Breast epithelium (tissue), 4 donors: ENCODE results near the gene PPP2R2B. TPM values are rescaled to one million over a fixed set of nuclear protein-coding genes. Genes with fewer than 3 reads are reported as not detected.

Experiments used
- DNase-seq, 2 donors: peaks; one replicate each; pipeline ENCODE4 v3.0.0-alpha.2; 2019; ENCODE audit warnings: low spot score in 2 of 2
- H3K27ac ChIP-seq, 2 donors: fragments of 200-600 bp; sonication (generic) in 1 of 2; one replicate each; pipeline ENCODE4 v1.5.1; 2016 to 2019; ENCODE audit warnings: mild to moderate bottlenecking in 1 of 2
- H3K27me3 ChIP-seq, 2 donors: fragments of 200-600 bp; sonication (generic) in 1 of 2; one replicate each; pipeline versions ENCODE4 v1.5.1 to v1.6.0; 2017 to 2019; ENCODE audit warnings: control low read depth in 1 of 2, mild to moderate bottlenecking in 1 of 2
- H3K36me3 ChIP-seq: fragments of 200-600 bp; one replicate; pipeline ENCODE4 v1.5.1; 2019
- H3K4me1 ChIP-seq, 2 donors: fragments of 200-600 bp; sonication (generic); one replicate each; pipeline ENCODE4 v1.5.1; 2016 to 2019; ENCODE audit warnings: control low read depth in 1 of 2
- H3K4me3 ChIP-seq, 3 donors: fragments of 200-600 bp; sonication (generic); 1 replicate in 2 of 3; 2 replicates in 1 of 3; pipeline ENCODE4 v1.5.1; 2016 to 2019; ENCODE audit warnings: mild to moderate bottlenecking in 3 of 3, moderate library complexity in 2 of 3
- H3K9me3 ChIP-seq, 2 donors: fragments of 200-600 bp; sonication (generic) in 1 of 2; one replicate each; pipeline ENCODE4 v1.5.1; 2016 to 2019; ENCODE audit warnings: control low read depth in 1 of 2
- CTCF ChIP-seq, 3 donors: fragments of 450-650 bp; IDR thresholded peaks; one replicate each; pipeline ENCODE4 v1.5.1; 2016 to 2017; ENCODE audit warnings: antibody characterized with exemption in 3 of 3, mild to moderate bottlenecking in 3 of 3, moderate library complexity in 3 of 3
- POLR2A ChIP-seq: fragments of 450-650 bp; IDR thresholded peaks from one replicate; pipeline ENCODE4 v1.6.1; 2016; ENCODE audit warnings: antibody characterized with exemption, mild to moderate bottlenecking, moderate library complexity
- POLR2AphosphoS5 ChIP-seq, 3 donors: sonication (generic); formaldehyde crosslinking; IDR thresholded peaks; one replicate each; pipeline ENCODE4 v1.6.1; 2017; ENCODE audit warnings: antibody characterized with exemption in 3 of 3
- intact Hi-C: fragments of 100-400 bp; cut with DNase I; formaldehyde crosslinking; loops from one replicate; pipeline ENCODE4 v1.15.1; 2023; ENCODE audit warnings: low total_unique reads
- total RNA-seq, 3 donors: library from RNA; depleted of rRNA; stranded (reverse); fragments of >200 nt; gene quantifications; one replicate each; pipeline ENCODE4 v1.1.0, GENCODE V29; 2016

Gene PPP2R2B
- total RNA-seq, 3 donors from 2014 or later = 0.33 to 1.8 (median 1.6) TPM

GRCh38 chr5:146683861-146684260 lies 194.7 kb downstream of the PPP2R2B start:
- H3K27me3 ChIP-seq = no peaks in the 10 kb centered on the region
- no peak overlapping the region for H3K4me3 ChIP-seq
- no peak overlapping the region for H3K27ac ChIP-seq
- intact Hi-C loops = no loop called here
- TF ChIP-seq POLR2A (no peak), POLR2AphosphoS5 (IDR thresholded peaks at IDR 0.05) (no peak), CTCF (IDR thresholded peaks at IDR 0.05) (no peak)
- H3K36me3 ChIP-seq = no peaks in the 10 kb centered on the region
- DNase-seq = no peak
- no peaks in the 10 kb centered on the region for H3K9me3 ChIP-seq
- no peaks in the 10 kb centered on the region for H3K4me1 ChIP-seq

GRCh38 chr5:146682899-146683532 lies 195.5 kb downstream of the PPP2R2B start:
- Histone ChIP-seq H3K27ac (no peak overlapping the region), H3K4me3 (no peak overlapping the region), H3K9me3 (no peaks in the 10 kb centered on the region), H3K27me3 (no peaks in the 10 kb centered on the region), H3K4me1 (no peaks in the 10 kb centered on the region), H3K36me3 (no peaks in the 10 kb centered on the region)
- no peak for TF ChIP-seq POLR2A
- no peak for TF ChIP-seq CTCF (IDR thresholded peaks at IDR 0.05)
- TF ChIP-seq POLR2AphosphoS5 (IDR thresholded peaks at IDR 0.05) = no peak
- DNase-seq = no peak
- intact Hi-C loops = no loop called here

GRCh38 chr5:146681585-146682105 lies 196.9 kb downstream of the PPP2R2B start:
- no peak for DNase-seq
- H3K4me3 ChIP-seq = no peak overlapping the region
- no peaks in the 10 kb centered on the region for H3K36me3 ChIP-seq
- H3K4me1 ChIP-seq = no peaks in the 10 kb centered on the region
- H3K9me3 ChIP-seq = no peaks in the 10 kb centered on the region
- no peaks in the 10 kb centered on the region for H3K27me3 ChIP-seq
- H3K27ac ChIP-seq = no peak overlapping the region
- intact Hi-C loops = no loop called here
- no peak for TF ChIP-seq POLR2AphosphoS5 (IDR thresholded peaks at IDR 0.05)
- no peak for TF ChIP-seq CTCF (IDR thresholded peaks at IDR 0.05)
- TF ChIP-seq POLR2A = no peak

GRCh38 chr5:146680846-146681584 lies 197.5 kb downstream of the PPP2R2B start:
- no peaks in the 10 kb centered on the region for H3K9me3 ChIP-seq
- intact Hi-C loops = no loop called here
- no peaks in the 10 kb centered on the region for H3K27me3 ChIP-seq
- no peak overlapping the region for H3K27ac ChIP-seq
- H3K36me3 ChIP-seq = no peaks in the 10 kb centered on the region
- DNase-seq = no peak
- no peaks in the 10 kb centered on the region for H3K4me1 ChIP-seq
- no peak overlapping the region for H3K4me3 ChIP-seq
- TF ChIP-seq CTCF (IDR thresholded peaks at IDR 0.05) (no peak), POLR2AphosphoS5 (IDR thresholded peaks at IDR 0.05) (no peak), POLR2A (no peak)

GRCh38 chr5:146675636-146676035 lies 202.9 kb downstream of the PPP2R2B start:
- no peaks in the 10 kb centered on the region for H3K4me1 ChIP-seq
- no peak overlapping the region for H3K27ac ChIP-seq
- no peak overlapping the region for H3K4me3 ChIP-seq
- DNase-seq = no peak
- H3K36me3 ChIP-seq = no peaks in the 10 kb centered on the region
- TF ChIP-seq CTCF (IDR thresholded peaks at IDR 0.05) (no peak), POLR2AphosphoS5 (IDR thresholded peaks at IDR 0.05) (no peak), POLR2A (no peak)
- intact Hi-C loops = no loop called here
- no peaks in the 10 kb centered on the region for H3K27me3 ChIP-seq
- no peaks in the 10 kb centered on the region for H3K9me3 ChIP-seq
